Measurements from ENCODE around the gene ATP2B1.

The ATP2B1 gene

DNA sequence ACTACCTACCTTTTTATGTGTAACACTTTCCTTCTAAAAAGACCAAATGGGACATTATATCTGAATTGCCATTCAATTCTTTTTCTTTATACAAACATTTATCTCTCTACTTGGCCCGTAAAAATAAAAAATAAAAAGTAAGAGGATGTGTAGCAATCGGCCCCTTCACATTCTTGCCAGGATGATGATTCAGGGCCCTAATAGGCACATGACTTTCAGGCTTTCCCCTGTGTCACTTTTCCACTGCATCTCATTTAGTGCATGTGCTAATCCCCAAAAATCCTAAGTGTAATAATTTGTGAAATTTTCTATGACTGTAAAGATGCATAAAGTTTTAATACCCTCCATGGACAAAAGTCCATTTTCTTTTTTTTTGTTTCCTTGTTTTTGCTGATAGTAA is 23.0 kb upstream of the ATP2B1 start:
- no peaks in the 10 kb centered on the region for H3K27me3 Mint-ChIP-seq
- no peak overlapping the region for H3K4me3 Mint-ChIP-seq
- no peak for DNase-seq
- H3K27ac Mint-ChIP-seq = no peak overlapping the region
- peaks cover 12% of the 10 kb centered on the region for H3K4me1 Mint-ChIP-seq (ENCODE audit: low read depth)
- H3K9me3 Mint-ChIP-seq = peaks cover 14% of the 10 kb centered on the region
- H3K36me3 Mint-ChIP-seq (ENCODE audit: low read depth) = no peaks in the 10 kb centered on the region

GRCh38 chr12:89731089-89731488 is 22.5 kb upstream of the ATP2B1 start:
- H3K27ac Mint-ChIP-seq = no peak overlapping the region
- peaks cover 12% of the 10 kb centered on the region for H3K4me1 Mint-ChIP-seq (ENCODE audit: low read depth)

DNA sequence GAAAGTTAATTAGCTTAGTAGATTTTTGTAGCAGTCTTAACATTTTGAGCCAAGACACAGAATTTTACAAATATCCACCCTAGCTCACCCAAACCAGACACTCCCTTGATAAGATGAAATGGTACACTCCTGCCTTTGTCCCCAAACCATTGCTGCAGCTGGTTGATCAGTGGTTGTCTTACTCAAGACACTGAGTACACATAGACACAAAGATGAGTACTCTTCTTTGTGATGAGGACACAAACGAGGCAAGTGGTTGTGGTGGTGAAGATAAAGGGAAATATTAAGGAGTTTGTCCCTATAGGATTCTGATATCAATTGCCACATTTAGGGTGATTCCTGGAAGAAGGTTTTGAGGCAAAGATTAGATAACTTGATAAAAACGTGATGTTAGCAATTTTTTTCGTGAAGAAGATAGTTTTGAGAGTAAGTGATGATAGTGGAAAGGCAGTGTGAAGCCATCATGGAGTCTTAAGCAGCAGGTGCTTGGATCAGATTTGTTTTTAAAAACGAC is 21.4 kb upstream of the ATP2B1 start:
- Mint-ChIP-seq H3K27me3 (no peaks in the 10 kb centered on the region), H3K36me3 (ENCODE audit: low read depth) (no peaks in the 10 kb centered on the region), H3K9me3 (peaks cover 13% of the 10 kb centered on the region), H3K27ac (no peak overlapping the region), H3K4me1 (ENCODE audit: low read depth) (peaks cover 12% of the 10 kb centered on the region), H3K4me3 (no peak overlapping the region)
- DNase-seq = no peak

More at GRCh38 chr12:89731089-89731488, 22.5 kb upstream of the ATP2B1 start:
- H3K27me3 Mint-ChIP-seq = no peaks in the 10 kb centered on the region
- no peaks in the 10 kb centered on the region for H3K36me3 Mint-ChIP-seq (ENCODE audit: low read depth)
- peaks cover 14% of the 10 kb centered on the region for H3K9me3 Mint-ChIP-seq
- H3K4me3 Mint-ChIP-seq = no peak overlapping the region
- no peak for DNase-seq

- no peaks in the 10 kb centered on the region for H3K9me3 Mint-ChIP-seq
- H3K4me1 Mint-ChIP-seq (ENCODE audit: low read depth) = no peaks in the 10 kb centered on the region
- H3K27ac Mint-ChIP-seq = no peak overlapping the region
- H3K27me3 Mint-ChIP-seq = no peaks in the 10 kb centered on the region
- no peak for DNase-seq
- H3K4me3 Mint-ChIP-seq = no peak overlapping the region
- H3K36me3 Mint-ChIP-seq (ENCODE audit: low read depth) = no peaks in the 10 kb centered on the region
Measured at GRCh38 chr12:89723276-89723675, 14.6 kb upstream of the ATP2B1 start.

- Mint-ChIP-seq H3K9me3 (peaks cover 3% of the 10 kb centered on the region), H3K27me3 (no peaks in the 10 kb centered on the region), H3K4me3 (no peak overlapping the region), H3K27ac (no peak overlapping the region), H3K36me3 (ENCODE audit: low read depth) (no peaks in the 10 kb centered on the region), H3K4me1 (ENCODE audit: low read depth) (no peaks in the 10 kb centered on the region)
- DNase-seq = no peak
Measured at GRCh38 chr12:89721291-89721987, 12.8 kb upstream of the ATP2B1 start.

- H3K36me3 Mint-ChIP-seq (ENCODE audit: low read depth) = no peaks in the 10 kb centered on the region
- no peak overlapping the region for H3K4me3 Mint-ChIP-seq
- H3K4me1 Mint-ChIP-seq (ENCODE audit: low read depth) = no peaks in the 10 kb centered on the region
- no peak overlapping the region for H3K27ac Mint-ChIP-seq
- peaks cover 17% of the 10 kb centered on the region for H3K9me3 Mint-ChIP-seq
- DNase-seq = no peak
- H3K27me3 Mint-ChIP-seq = no peaks in the 10 kb centered on the region
Measured at GRCh38 chr12:89717759-89718523, 9.3 kb upstream of the ATP2B1 start.

DNA sequence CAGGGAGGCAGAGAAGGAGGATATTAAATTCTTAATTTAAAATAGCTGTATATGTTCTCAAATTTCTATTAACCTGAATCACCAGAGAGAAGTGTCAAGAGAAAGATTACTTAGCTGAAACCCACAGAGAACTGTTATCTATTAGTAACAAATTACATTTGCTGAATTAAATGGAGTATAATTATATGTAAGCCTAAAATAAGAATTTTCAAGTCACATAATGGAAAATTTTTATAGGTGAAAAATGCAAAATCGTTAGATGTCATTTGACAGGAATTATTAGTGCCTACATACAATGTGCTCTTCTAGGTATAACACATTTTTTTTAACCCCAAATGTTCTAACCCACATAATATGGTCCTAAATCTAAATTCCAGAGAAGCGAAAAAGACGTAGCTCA is 4.1 kb upstream of the ATP2B1 start:
- Mint-ChIP-seq H3K9me3 (peaks cover 17% of the 10 kb centered on the region), H3K36me3 (ENCODE audit: low read depth) (peaks cover 1% of the 10 kb centered on the region), H3K4me3 (no peak overlapping the region), H3K4me1 (ENCODE audit: low read depth) (peaks cover 12% of the 10 kb centered on the region), H3K27ac (no peak overlapping the region), H3K27me3 (no peaks in the 10 kb centered on the region)
- no peak for DNase-seq

DNA sequence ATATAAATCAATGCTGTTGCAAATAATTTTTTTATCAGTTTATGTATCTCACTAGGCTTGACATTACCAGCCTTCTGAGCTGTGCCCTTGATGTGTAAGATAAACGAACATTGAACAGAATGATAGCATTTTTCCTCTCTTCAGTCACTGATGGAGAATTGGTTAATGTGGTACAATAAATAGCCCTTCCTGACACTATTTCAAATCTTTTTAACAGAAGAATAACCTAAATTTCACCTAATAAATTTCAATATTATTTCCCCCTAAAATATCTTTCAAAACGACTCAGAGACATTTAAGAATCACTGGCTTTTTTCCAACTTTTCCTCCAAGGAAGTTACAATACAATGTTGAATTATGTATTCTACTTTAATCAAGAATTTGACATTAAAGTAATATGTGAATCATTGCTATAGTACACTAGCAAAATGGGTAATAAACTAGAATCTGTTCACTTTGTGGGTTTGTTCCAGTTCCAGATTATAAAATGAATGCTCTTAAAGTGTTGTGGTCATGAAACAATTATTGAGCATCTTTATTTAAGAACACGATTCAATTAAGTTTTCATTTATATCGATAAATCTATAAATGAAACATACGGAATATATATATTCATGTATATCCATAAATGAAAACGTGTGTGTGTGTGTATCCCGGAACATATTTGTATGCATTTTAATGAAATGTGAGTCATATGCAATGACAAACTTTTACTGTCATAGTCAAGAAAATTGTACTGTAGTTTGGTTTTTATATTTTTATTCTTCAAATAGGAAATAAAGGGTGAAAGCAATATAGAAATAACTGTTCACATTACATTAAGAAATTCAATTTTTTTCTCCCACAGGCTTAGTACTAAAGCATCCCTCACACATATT is 2.5 kb upstream of the ATP2B1 start:
- Mint-ChIP-seq H3K4me3 (peak overlapping the region; percentile 83), H3K4me1 (ENCODE audit: low read depth) (peaks cover 24% of the 10 kb centered on the region), H3K9me3 (peaks cover 14% of the 10 kb centered on the region), H3K27ac (no peak overlapping the region), H3K36me3 (ENCODE audit: low read depth) (peaks cover 6% of the 10 kb centered on the region), H3K27me3 (no peaks in the 10 kb centered on the region)
- no peak for DNase-seq

DNA sequence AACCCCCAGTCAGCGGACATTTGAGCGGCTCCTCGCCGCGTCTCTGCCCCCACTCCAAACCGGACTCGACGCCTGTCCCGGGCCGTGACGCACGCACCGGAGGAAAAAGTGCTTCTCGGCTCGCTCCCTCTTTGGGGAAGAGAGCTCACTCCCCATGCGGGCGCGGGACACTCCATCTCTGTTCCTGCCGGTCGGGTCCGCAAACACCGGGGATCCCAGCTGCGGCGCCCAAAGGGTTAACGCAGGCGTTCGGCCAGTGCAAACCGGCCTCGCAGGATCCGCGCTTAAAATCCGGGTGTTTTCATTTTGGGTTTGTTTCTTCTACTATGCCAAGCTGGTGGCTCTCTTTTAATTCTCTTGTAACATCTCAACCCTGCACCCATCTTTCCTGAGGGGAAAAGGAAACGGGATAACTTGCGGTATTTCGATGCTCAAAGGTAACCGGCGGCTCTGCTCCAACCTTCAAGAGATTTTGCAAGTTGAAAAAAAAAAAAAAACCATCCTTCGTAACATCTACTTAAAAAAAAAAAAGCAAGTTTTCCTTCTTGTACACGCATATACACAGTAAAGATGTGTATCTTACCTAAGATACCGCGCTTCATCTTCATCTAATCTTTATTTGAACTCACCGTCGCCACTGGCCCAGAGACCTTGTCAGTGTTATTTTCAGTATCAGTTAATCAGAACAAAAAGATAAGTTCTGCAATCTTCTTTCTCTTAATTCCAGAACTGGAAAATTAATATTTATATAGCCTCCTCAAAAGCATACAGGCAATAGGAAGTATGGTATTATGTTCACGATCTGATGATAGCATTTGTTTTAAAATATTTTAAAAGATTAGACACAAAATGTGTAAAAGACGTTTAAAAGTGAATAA is 1.6 kb upstream of the ATP2B1 start:
- peak overlapping the region; percentile 88 for H3K27ac Mint-ChIP-seq
- peaks cover 6% of the 10 kb centered on the region for H3K36me3 Mint-ChIP-seq (ENCODE audit: low read depth)
- no peak for DNase-seq
- peaks cover 33% of the 10 kb centered on the region for H3K4me1 Mint-ChIP-seq (ENCODE audit: low read depth)
- H3K4me3 Mint-ChIP-seq = peak overlapping the region; percentile 83
- peaks cover 10% of the 10 kb centered on the region for H3K9me3 Mint-ChIP-seq
- no peaks in the 10 kb centered on the region for H3K27me3 Mint-ChIP-seq

- Mint-ChIP-seq H3K27me3 (no peaks in the 10 kb centered on the region), H3K36me3 (ENCODE audit: low read depth) (peaks cover 6% of the 10 kb centered on the region), H3K9me3 (peaks cover 6% of the 10 kb centered on the region), H3K4me3 (peak overlapping the region; percentile 83), H3K27ac (peak overlapping the region; percentile 88), H3K4me1 (ENCODE audit: low read depth) (peaks cover 40% of the 10 kb centered on the region)
- DNase-seq = peak; percentile 97
Measured at GRCh38 chr12:89709157-89709994, 738 bp upstream of the ATP2B1 start.

DNA sequence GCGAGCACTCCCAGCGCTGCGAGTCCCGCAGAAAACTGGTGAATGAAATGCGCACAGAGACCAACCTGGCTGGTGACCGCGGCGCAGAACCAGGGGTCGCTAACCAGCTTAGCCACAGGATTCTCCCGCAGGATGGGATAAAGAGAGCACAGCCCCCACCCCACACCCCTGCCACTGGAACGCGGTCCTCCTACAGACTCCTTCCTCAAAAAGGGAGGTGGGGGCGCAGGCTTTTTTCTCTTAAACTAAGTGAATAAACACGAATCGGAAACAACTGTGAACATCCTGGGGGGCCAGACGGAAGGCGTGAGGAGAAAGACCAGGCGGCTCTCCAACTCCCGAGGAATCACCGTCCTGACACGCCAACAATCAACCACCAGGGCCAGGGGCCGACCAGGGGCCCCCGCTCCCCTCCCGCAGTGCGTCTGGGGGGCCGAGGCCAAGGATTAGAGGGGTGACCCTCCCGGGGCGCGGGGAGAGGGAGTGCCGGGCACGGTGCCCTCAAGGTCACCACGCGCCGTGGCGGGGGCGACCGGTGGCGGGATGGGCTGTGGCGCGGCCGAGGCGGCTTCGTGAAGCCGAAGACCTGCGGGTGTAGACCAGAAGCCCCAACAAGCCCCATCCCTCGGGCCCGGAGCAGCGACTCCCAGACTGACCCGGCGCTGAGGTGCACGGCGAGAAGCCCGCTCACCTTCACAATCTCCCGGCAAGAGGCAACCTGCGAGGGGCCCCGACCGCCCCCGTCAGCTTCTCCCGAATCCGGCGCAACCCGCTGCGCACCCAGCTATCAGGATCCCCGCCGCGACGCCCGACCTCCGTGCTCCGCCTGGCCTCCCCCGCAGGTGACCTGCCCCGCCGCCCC is 704 bp downstream of the ATP2B1 start:
- peak overlapping the region; percentile 93 for H3K27ac Mint-ChIP-seq
- H3K9me3 Mint-ChIP-seq = no peaks in the 10 kb centered on the region
- H3K4me1 Mint-ChIP-seq (ENCODE audit: low read depth) = peaks cover 52% of the 10 kb centered on the region
- peaks cover 6% of the 10 kb centered on the region for H3K36me3 Mint-ChIP-seq (ENCODE audit: low read depth)
- peak; percentile 45 for DNase-seq
- peak overlapping the region; percentile 93 for H3K4me3 Mint-ChIP-seq
- H3K27me3 Mint-ChIP-seq = no peaks in the 10 kb centered on the region

- Mint-ChIP-seq H3K9me3 (no peaks in the 10 kb centered on the region), H3K4me1 (ENCODE audit: low read depth) (peaks cover 57% of the 10 kb centered on the region)
- DNase-seq = no peak
Measured at GRCh38 chr12:89706986-89707702, 1.5 kb downstream of the ATP2B1 start.

More at GRCh38 chr12:89706986-89707702, 1.5 kb downstream of the ATP2B1 start:
- Mint-ChIP-seq H3K4me3 (peak overlapping the region; percentile 93), H3K27ac (peak overlapping the region; percentile 93), H3K36me3 (ENCODE audit: low read depth) (peaks cover 6% of the 10 kb centered on the region), H3K27me3 (no peaks in the 10 kb centered on the region)
